HL-60/S4 treated with retinoic acid at 250 ng/mL for 4 days and 3 days (cell line): ENCODE data around the gene SLC5A6.

ENCODE experiments used
- in situ Hi-C: fragments of 300-500 bp; cut with MboI; formaldehyde crosslinking; loops from 2 replicates; pipeline ENCODE4 v1.7.0; 2022; ENCODE audit warnings: low sequenced_read_pairs

Gene SLC5A6

DNA sequence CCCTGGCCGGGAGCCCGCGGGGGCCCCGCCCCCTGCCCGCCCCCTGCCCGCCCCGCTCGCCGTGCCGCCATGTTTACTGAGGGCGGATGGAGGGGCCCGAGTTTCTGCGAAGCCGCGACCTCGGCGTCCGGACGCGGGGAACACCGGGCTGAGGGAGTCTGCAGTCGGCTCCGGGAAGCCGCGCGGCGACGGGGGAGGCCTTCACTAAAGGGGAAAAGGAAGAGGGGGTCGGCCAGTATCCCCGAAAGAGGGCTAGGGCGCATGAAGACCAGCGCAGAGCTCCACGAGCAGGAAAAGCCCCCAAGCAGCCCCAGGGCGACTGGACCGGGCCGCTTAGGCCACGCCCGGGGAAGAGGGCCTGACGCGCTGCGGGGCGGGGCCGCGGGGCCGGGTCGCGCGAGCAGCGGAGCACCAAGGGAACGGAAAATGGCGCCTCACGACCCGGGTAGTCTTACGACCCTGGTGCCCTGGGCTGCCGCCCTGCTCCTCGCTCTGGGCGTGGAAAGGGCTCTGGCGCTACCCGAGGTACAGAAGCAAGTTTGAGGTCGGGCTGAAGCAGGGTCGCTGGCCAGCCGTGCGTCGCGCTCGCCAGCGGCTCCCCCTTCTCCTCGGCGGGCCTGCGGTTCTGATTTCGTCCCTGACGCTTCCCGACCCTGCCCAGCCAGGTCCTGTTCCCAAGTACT, at the start of gene SLC5A6, which contains the start of gene ATRAID:
TSS of gene SLC5A6 (minus strand) at position 326 of the 683 bp plus-strand sequence. CDS start 4,618 bp downstream, outside the sequence.
TSS of gene ATRAID (plus strand) at position 99 of the 683 bp plus-strand sequence. CDS start at position 427, 328 bp downstream.
- in situ Hi-C loops, result no loop called here

DNA sequence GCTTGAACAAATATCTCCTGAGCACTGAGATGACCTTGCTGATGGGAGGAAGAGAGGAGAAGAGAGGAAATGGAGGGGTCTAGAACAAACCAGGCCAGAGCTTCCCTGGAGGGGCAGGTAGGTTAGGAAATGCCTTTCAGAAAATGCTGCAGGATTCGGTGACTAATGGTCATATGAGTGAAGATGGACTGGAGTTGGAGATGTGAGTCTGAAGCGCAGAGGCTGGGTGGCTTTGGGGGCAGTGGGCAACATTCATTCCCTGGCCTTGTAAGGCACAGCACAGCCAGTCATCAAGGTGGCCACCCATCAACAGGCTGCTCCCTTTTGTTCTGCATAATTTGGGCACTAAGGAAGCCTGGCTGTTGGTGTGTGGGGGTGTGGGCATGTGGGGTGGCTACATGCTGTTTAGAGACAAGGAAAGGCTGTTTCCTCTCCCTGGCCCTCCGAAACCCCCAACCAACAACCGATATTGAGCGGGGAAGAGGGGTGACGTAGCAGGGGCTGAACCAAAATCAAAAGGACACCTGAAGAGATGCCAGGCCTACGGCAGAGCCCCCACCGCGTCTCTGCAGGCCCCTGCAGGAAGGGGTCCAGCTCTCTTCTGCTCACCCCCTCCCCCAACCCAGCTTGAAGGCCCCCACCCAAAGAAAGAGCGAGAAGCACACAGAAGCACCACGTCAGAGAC, 49.3 kb upstream of the SLC5A6 start:
- in situ Hi-C loops, result no loop called here

DNA sequence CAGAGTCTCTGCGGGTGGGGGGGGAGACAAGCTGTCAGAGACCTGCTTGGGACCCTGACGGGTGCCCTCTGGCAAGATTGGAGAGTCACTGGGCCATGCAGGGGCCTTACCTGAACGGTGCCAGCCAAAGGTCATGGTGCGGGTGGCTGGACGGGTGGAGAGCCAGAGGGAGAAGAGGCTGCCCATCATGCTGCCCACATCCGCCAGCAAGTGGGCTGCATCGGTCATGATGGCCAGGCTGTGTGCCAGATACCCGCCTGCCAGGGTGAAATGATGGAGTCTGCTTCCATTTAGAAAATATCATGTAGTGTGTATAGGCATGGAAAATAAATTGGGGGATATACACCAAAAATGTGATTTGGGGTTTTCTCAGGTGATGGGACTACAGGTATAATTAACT, 46.0 kb upstream of the SLC5A6 start:
- in situ Hi-C loops, result no loop called here

DNA sequence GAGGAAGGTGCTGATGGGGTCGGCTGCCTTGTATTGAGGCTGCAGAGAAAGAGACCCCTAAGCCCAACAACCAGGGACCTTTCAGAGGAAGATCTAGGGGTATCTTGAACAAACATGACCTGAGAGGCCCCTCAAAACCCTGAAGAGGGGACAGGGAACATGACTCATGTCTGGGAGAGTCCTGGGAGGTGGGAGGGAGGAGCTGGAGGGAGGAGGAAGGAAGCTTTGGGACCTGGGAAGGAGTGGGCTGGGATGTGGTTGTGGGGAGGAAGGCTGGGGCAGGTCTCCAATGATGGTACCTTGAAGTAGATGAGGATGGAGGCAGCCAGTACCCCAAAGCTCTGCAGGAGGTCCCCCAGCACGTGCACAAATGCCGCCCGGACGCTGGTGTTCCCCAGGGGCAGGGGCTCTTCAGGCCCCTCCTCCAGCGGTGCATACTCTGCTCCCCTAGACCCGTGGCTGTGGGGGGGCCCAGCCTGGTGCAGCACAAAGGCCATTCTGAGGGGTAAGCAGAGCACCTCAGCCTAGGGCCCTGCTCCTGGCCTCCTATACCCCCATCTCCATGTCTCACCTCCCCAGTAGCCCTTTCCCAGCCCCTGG, 44.9 kb upstream of the SLC5A6 start:
- in situ Hi-C loops, result no loop called here

DNA sequence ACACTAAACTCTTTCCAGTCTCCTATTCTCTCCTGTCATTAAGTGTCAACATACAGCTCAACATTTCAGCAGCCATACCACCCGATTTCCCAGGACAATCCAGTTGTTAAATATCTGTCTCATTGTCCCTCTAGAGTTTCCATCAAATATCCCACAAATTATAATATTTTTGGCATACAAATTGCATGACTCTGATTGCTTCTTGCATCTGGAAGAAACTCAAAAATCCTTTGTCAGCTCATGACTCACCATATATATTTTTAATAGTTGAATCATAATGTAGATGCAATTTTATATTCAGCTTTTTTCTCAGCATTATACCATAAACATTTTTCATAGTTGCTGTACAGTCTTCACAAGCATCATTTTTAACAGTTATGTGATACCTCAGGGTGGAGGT, 43.6 kb upstream of the SLC5A6 start:
- in situ Hi-C loops, result no loop called here

DNA sequence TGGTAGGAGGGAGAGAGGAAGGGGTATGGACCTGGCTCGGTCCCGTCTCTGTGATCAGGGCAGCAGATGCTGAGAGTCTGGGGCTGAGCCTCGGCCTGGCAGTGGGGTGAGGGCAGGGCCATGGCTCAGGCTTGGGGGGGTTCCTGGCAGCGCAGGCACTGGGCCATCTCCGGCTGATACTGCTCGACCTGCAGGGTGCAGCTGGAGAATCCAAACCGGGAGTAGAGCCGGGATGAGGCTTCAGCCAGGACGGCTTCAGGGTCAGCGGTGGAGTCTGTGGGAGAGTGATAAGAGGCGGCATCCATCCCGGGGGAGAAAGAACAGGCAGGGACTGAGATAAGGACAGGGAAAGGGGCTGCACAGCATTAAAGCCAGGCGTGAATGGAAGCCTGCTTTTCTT, 43.1 kb upstream of the SLC5A6 start:
- in situ Hi-C loops, result no loop called here

DNA sequence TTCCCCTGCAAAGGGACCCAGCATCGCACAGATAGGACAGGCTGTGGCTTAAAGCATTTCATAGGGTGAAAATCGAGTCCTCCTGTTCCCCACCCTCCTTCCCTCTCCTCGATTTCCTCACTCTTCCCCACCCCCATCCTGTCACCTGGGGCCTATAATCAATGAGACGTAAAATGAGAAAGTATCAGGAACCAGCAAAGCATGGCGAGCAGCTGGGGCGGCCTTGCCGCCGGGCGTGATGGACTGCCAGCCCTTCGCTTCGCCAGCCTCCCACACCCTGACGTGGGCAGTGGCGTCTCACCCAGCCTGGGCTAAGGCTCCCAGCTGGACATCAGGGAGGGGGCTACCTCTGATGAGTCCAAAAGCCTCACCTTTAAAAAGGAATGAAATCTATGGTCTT, 39.7 kb upstream of the SLC5A6 start:
- in situ Hi-C loops, result no loop called here

DNA sequence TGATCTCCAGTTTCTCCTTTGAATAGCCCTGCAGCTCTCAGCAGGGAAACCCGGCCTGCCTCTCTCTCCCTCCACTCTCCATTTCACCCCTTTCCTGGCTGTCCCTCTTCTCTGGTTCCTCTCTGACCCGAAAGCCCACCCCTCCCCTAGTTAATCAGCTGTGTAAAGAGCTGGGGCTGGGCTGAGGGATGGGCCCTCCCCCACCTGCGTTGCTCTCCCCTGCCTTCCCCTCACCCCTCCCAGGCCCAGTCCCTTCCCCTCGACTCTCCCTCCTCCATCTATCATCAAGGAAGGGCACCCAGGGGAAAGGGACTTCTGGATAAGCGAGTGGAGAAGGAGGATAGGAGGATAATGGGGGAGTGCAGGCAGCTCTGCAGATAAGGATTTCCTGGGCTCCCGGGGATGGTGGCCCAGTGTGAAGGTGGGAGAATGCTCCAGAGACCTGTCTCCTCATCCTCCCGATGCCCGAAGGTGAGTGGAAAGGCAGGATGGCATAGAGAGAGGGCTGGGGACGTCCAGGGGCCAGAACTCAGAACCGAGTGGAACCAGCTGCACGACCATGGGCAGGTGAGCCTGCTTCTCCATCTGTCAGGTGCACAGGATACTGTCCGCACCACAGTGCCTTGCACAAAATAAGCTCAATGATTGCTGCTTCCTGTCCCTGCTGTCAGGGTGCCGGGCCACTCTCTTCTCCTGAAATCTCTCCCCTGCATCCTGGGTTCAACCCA, 38.7 kb upstream of the SLC5A6 start:
- in situ Hi-C loops, result no loop called here

DNA sequence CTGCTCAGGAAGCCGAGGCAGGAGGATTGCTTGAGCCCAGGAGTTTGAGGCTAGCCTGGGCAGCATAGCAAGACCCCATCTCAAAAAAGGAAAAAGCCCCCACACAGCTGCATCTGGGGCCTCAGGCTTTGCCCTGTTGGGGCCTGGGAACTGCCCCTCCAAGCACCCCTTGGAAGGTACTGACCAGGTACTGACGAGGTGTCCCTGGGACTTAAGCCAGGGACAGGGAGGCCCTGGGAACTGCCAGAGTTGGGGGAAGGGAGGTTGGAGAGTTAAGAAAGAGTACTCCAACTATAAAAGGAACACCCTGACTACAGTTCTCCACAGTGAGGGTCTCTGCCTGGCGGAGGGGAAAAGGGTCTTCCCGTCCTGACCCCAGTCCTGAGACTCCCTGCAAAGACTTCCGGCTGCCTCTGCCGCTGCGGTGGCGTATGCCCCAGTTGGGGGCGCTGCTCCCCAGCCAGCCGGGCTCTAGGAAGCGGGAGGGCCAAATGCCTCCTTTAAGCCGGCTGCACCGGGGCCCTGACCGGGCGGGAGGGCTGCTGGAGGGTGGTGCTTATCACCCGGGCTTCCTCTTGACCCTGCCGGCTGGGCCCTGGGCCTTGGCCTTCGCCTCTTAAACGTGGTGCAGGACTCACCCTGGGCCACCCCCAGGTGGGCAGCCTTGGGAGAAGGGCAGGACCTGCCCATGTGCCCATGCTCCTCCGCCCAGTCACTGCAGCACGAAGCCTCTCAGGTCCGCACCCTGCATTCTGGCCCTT, 38.0 kb upstream of the SLC5A6 start:
- in situ Hi-C loops, result no loop called here

DNA sequence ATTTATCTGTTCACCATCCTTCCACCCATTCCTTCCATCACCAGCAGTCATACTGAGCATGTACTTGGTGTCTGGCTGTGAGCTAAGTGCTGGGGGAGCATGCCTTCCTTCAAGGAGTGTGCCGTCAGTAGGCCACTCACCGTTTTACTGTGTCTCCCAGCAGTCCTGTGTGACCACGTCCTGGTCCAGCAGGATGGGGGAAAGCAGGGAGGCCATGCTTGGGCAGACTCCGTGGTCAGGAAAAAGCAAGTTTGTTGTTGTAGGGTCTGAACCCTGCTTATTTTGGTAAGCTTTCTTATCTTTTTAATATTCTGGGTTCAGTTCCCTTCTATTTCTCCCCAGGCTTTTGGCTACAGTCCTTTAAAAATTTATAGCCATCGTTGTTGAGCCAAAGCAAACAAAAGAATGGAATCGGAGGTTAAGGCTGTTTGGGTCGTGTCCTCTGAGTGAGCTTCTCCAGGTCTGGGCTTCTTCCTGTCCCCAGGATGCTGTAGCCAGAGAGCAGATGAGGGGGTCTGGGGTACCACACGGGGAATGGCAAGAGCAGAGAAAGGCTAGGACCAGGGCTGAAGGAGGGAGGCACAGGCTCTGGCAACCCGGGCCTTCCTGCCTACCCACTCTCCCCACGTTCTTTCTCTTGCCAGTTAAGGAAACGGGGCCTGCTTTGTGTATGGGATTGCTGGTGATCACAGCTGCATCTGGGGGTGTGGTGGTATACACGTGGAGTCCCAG, 37.3 kb upstream of the SLC5A6 start:
- in situ Hi-C loops, result no loop called here

DNA sequence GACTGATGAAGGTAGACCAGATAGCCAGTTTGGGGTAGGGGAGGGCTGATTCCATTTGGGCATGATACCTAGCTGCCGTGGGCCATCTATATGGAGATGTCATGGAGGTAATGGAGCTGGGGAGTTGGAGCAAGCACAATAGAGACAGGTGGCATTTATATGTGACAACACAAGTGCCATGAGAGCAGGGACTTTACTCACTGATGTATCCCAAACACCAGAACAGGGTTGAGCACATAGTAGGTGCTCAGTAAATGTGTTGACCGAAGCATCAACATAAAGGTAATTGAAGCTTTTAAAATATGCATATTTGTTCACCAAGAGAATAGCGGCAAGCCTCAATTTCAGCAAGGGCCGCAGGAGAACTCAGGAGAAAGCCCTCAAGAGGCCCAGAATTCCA, 35.8 kb upstream of the SLC5A6 start:
- in situ Hi-C loops, result no loop called here

DNA sequence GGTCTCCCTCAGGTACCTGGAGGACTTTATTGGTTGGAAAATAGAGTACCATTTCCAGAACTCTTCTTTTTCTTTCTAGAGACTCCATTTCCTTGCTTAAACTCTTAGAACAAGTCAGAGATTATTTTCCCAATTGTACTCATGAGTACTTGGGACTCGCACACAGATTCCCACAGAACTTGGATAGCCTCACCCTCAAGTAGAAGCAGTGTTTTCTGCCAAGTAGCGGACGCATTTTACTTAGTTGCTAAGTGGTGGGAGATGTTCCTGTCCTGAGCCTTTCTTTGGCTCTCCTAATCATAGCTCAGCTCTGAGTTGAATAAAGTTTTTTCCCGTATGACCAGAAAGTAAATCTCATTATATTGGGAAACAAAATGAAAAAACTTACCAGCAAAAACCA, 33.6 kb upstream of the SLC5A6 start:
- in situ Hi-C loops, result no loop called here

DNA sequence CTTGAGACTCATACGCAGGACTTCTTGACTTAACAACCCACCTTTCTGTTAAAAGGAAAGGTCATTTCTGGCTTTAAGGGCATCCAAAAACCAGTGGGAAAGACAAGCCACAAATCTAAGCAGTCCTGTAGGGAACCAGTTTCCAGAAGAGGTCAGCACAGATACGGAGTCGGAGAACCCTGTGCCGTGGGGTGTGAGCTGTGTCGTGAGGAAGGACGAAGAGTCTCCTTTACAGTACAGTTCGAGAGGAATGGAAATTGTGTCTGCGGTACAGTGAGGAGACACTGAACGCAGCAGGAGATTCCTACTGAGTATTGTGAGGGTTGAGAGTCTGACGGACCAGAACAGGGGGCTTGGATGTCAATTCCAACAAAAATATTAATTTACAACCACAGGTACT, 33.0 kb upstream of the SLC5A6 start:
- in situ Hi-C loops, result no loop called here

DNA sequence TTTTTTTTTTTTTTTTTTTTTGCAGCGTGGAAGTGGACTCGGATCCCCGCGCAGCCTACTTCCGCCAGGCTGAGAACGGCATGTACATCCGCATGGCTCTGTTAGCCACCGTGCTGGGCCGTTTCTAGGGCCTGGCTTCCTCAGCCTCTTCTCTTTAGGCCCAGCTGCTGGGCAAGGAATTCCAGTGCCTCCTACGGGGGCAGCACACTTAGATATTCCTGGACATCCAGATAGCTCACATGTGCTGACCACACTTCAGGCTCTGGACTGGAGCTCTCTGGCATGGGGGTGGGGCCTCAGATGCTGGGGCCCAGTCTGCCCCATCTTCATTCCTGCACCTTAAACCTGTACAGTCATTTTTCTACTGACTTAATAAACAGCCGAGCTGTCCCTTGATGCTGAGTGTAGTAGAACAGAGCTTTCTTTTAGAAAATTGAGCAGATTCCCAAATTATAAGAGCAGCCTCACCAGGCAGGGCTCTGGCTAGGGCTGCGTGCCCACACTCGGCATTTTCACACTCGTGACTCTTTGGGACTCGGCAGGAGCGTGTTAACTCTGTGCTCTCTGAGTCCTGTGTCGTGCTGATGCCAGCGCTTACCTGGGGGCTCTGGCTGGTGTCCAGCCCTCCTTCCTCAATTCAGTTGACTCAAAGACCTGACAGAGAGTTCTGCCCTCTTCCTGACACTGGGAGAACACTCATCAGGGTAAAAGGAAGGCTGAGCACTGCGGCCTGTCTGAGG, 31.5 kb upstream of the SLC5A6 start:
- in situ Hi-C loops, result no loop called here

DNA sequence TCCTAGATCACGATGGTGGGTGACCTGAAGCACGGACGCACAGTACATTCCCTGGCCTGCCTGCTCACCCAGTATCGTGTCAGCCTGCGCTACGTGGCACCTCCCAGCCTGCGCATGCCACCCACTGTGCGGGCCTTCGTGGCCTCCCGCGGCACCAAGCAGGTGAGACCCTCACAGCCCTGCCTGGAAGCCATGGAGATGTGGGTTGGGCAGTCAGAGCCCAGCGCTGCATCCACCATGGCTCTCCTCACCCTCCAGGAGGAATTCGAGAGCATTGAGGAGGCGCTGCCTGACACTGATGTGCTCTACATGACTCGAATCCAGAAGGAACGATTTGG, 30.5 kb upstream of the SLC5A6 start:
- in situ Hi-C loops, result no loop called here

DNA sequence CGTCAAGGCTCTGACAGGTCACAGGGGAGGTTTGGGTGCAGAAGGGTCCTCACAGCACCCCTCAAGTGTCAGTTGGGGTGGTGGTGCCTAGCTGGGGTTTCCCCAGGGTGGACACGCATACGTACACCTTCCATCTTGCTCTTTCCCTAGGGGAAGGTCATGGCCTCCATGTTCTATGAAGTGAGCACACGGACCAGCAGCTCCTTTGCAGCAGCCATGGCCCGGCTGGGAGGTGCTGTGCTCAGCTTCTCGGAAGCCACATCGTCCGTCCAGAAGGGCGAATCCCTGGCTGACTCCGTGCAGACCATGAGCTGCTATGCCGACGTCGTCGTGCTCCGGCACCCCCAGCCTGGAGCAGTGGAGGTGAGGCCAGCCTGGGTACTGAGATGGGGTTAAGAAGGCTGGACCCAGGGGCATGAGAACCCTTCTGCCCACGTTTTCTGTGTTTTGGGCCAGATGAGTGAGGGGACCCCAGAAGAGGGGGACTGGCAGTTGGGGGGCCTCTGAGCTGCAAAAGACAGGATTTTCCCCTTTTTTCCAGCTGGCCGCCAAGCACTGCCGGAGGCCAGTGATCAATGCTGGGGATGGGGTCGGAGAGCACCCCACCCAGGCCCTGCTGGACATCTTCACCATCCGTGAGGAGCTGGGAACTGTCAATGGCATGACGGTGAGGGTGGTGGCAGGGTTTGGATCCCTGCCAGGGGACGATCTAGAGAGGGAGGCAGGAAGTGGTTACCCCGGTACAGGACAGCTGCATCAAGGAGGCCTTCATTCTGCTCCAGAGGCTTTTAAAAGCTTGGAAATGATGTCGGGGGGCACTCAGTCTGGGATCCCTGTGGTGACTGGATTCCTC, 29.9 kb upstream of the SLC5A6 start:
- in situ Hi-C loops, result no loop called here

DNA sequence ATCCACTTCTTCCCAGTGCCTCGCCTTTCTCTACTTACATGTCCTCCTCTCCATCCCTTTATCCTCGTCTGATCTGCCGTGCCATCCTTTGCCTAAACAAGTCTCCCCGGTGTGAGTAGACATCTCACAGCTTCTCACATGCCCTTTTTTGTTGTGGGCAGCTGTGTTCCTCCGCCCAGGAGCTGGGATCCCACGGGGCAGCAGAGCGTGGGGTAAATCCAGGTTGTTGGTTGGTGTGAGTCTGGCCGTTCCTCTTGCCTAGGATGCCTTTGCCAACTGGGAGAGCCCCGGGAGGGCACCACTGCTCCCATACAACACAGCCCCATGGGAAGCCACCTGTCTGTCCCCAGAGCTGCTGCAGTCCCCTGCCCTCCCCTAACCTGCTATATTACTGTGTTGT, 28.3 kb upstream of the SLC5A6 start:
- in situ Hi-C loops, result no loop called here

DNA sequence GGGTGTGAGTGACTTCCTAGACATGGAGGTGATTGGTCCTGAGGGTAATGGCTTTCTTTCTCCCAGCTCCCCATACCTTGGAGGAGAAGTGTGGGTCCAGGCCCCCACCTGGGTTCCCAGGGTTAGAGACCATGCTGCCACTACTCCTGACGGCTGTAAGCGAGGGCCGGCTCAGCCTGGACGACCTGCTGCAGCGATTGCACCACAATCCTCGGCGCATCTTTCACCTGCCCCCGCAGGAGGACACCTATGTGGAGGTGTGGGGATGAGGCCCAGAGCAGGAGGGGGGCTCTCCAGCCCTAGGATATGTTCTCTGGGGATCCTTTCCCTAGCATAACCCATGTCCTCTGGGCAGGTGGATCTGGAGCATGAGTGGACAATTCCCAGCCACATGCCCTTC, 26.9 kb upstream of the SLC5A6 start:
- in situ Hi-C loops, result no loop called here
